ENCODE measurements around the gene WRNIP1. TPM values are rescaled to one million over a fixed set of nuclear protein-coding genes. Genes with fewer than 3 reads are reported as not detected.

WRNIP1 gene
- total and polyA plus RNA-seq, 10 of the 15 experiments (the other 5 are each of a cell fraction or from before 2014, with no cell fraction given): 9.3 to 30.5 (median 24.3) TPM

- H3K36me3 ChIP-seq (ENCODE audit: control insufficient read depth in 2 of 2, insufficient read depth in 2 of 2, low read length in 1 of 2): no peaks in the 10 kb centered on the region
- FAIRE-seq (no peak), ATAC-seq (no peak), DNase-seq (ENCODE audit: low read depth, low spot score) (no peak)
- ChIA-PET POLR2A (no interaction called here), SMC1A (ENCODE audit: uncharacterized antibody, unreplicated experiment) (interaction anchor here (0.8 kb wide), 1 partner anchor 145 kb away, joined by 3 read pairs; no protein-coding TSS in a partner anchor), CTCF (interaction anchor here (1.1 kb wide), 1 partner anchor 16 kb away, joined by 5 read pairs; no protein-coding TSS in a partner anchor), RAD21 (ENCODE audit: unreplicated experiment) (no interaction called here)
- H2AFZ ChIP-seq (ENCODE audit: control insufficient read depth, low read depth, low read length): no peak overlapping the region
- H3K9ac ChIP-seq (ENCODE audit: control insufficient read depth, insufficient read depth, low read length): no peak overlapping the region
- no peaks in the 10 kb centered on the region for H3K9me3 ChIP-seq (replicated peaks; ENCODE audit: control insufficient read depth, insufficient read depth, low read length)
- no peak overlapping the region for H3K4me3 ChIP-seq
- no peaks in the 10 kb centered on the region for H3K4me1 ChIP-seq (ENCODE audit: control insufficient read depth, insufficient read depth, low read length)
- WGBS (ENCODE audit: insufficient coverage, insufficient replicate concordance, low lambda C conversion rate, missing lambda C conversion rate): 74% methylated on average over 9 of the region's 9 CpGs
- no peak overlapping the region for H3K4me2 ChIP-seq (ENCODE audit: control insufficient read depth, insufficient read depth)
- BruUV-seq (replicated peaks): no TSS peak
- H3K27me3 ChIP-seq (replicated peaks in 1 of 2; ENCODE audit: control insufficient read depth in 2 of 2, insufficient read depth in 2 of 2, low read length in 1 of 2): no peaks in the 10 kb centered on the region
- H4K20me1 ChIP-seq (ENCODE audit: control insufficient read depth, insufficient read depth): no peaks in the 10 kb centered on the region
- no peak overlapping the region for H3K27ac ChIP-seq (ENCODE audit: control insufficient read depth, insufficient read depth)
- intact Hi-C loops (cut with micrococcal nuclease; ENCODE audit: unreplicated experiment): no loop called here
- H3K79me2 ChIP-seq (ENCODE audit: control insufficient read depth, insufficient read depth, low read length): no peaks in the 10 kb centered on the region
- in situ Hi-C loops (cut with MboI): no loop called here
- TF ChIP-seq ZNF217 (IDR thresholded peaks at IDR 0.05): no peak
- TF ChIP-seq, protein P1, sequence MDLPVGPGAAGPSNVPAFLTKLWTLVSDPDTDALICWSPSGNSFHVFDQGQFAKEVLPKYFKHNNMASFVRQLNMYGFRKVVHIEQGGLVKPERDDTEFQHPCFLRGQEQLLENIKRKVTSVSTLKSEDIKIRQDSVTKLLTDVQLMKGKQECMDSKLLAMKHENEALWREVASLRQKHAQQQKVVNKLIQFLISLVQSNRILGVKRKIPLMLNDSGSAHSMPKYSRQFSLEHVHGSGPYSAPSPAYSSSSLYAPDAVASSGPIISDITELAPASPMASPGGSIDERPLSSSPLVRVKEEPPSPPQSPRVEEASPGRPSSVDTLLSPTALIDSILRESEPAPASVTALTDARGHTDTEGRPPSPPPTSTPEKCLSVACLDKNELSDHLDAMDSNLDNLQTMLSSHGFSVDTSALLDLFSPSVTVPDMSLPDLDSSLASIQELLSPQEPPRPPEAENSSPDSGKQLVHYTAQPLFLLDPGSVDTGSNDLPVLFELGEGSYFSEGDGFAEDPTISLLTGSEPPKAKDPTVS (IDR thresholded peaks at IDR 0.05; ENCODE audit: low read depth, low read length): no peak
- TF ChIP-seq MEF2B (IDR thresholded peaks at IDR 0.05; ENCODE audit: partially characterized antibody, poor library complexity, severe bottlenecking): no peak
- TF ChIP-seq, protein P2, sequence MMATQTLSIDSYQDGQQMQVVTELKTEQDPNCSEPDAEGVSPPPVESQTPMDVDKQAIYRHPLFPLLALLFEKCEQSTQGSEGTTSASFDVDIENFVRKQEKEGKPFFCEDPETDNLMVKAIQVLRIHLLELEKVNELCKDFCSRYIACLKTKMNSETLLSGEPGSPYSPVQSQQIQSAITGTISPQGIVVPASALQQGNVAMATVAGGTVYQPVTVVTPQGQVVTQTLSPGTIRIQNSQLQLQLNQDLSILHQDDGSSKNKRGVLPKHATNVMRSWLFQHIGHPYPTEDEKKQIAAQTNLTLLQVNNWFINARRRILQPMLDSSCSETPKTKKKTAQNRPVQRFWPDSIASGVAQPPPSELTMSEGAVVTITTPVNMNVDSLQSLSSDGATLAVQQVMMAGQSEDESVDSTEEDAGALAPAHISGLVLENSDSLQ (IDR thresholded peaks at IDR 0.05): no peak
- no peak for TF ChIP-seq IRF4 (IDR thresholded peaks at IDR 0.05; ENCODE audit: low read depth, low read length)
- no peak for TF ChIP-seq E2F8 (IDR thresholded peaks at IDR 0.05; ENCODE audit: low read depth, partially characterized antibody)
- TF ChIP-seq, protein P3, sequence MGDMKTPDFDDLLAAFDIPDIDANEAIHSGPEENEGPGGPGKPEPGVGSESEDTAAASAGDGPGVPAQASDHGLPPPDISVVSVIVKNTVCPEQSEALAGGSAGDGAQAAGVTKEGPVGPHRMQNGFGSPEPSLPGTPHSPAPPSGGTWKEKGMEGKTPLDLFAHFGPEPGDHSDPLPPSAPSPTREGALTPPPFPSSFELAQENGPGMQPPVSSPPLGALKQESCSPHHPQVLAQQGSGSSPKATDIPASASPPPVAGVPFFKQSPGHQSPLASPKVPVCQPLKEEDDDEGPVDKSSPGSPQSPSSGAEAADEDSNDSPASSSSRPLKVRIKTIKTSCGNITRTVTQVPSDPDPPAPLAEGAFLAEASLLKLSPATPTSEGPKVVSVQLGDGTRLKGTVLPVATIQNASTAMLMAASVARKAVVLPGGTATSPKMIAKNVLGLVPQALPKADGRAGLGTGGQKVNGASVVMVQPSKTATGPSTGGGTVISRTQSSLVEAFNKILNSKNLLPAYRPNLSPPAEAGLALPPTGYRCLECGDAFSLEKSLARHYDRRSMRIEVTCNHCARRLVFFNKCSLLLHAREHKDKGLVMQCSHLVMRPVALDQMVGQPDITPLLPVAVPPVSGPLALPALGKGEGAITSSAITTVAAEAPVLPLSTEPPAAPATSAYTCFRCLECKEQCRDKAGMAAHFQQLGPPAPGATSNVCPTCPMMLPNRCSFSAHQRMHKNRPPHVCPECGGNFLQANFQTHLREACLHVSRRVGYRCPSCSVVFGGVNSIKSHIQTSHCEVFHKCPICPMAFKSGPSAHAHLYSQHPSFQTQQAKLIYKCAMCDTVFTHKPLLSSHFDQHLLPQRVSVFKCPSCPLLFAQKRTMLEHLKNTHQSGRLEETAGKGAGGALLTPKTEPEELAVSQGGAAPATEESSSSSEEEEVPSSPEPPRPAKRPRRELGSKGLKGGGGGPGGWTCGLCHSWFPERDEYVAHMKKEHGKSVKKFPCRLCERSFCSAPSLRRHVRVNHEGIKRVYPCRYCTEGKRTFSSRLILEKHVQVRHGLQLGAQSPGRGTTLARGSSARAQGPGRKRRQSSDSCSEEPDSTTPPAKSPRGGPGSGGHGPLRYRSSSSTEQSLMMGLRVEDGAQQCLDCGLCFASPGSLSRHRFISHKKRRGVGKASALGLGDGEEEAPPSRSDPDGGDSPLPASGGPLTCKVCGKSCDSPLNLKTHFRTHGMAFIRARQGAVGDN (IDR thresholded peaks at IDR 0.05): no peak
- TF ChIP-seq BHLHE40 (IDR thresholded peaks at IDR 0.05; ENCODE audit: borderline replicate concordance in 1 of 2, low read depth in 2 of 2, low read length in 1 of 2): no peak
- TF ChIP-seq, protein P4, sequence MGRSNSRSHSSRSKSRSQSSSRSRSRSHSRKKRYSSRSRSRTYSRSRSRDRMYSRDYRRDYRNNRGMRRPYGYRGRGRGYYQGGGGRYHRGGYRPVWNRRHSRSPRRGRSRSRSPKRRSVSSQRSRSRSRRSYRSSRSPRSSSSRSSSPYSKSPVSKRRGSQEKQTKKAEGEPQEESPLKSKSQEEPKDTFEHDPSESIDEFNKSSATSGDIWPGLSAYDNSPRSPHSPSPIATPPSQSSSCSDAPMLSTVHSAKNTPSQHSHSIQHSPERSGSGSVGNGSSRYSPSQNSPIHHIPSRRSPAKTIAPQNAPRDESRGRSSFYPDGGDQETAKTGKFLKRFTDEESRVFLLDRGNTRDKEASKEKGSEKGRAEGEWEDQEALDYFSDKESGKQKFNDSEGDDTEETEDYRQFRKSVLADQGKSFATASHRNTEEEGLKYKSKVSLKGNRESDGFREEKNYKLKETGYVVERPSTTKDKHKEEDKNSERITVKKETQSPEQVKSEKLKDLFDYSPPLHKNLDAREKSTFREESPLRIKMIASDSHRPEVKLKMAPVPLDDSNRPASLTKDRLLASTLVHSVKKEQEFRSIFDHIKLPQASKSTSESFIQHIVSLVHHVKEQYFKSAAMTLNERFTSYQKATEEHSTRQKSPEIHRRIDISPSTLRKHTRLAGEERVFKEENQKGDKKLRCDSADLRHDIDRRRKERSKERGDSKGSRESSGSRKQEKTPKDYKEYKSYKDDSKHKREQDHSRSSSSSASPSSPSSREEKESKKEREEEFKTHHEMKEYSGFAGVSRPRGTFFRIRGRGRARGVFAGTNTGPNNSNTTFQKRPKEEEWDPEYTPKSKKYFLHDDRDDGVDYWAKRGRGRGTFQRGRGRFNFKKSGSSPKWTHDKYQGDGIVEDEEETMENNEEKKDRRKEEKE (IDR thresholded peaks at IDR 0.05): no peak
Measured at GRCh38 chr6:2807342-2808090, 42.3 kb downstream of the WRNIP1 start.

Measured in GM12878 (cell line).